Epithelial cell of proximal tubule (primary cell): ENCODE data around the gene DENND6A. TPM values are rescaled to one million over a fixed set of nuclear protein-coding genes. Genes with fewer than 3 reads are reported as not detected.

Experiments
- DNase-seq: peaks from one replicate; pipeline ENCODE4 v3.0.0-alpha.2; 2011; ENCODE audit warnings: low read depth
- H3K4me3 ChIP-seq: 2 replicates; pipeline ENCODE4 v1.5.1; 2011; ENCODE audit warnings: low read depth, mild to moderate bottlenecking, low read length
- total RNA-seq: library from RNA; depleted of rRNA; stranded (reverse); fragments of >200 nt; gene quantifications from 2 replicates; pipeline ENCODE4 v1.2.3, GENCODE V29; 2015
- TF ChIP-seq, protein P1 (sequence below): conservative IDR thresholded peaks from 2 replicates; pipeline ENCODE4 v1.5.1; 2012; ENCODE audit warnings: low read depth, mild to moderate bottlenecking, low read length

DENND6A gene
- total RNA-seq, 1 donor from 2014 or later, result 26.9 TPM

DNA sequence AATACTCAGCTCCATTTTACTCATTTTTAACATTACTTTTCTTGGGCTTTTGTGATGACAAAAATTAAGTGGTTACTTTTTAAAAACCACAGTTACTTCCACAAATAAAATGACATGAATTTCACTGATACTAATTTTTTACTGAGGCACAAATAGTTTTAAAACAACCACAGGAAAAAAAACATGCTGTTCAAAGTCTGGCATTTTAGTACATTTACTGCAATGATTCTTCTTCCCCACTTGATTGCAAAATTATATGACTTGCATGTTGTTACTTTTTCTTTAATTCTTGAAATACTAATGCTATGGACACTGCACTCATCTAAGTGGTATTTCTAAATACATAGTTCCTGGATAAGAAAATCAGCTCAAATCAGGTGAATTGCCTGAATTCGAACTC is 38.4 kb upstream of the DENND6A start:
- H3K4me3 ChIP-seq, result no peak overlapping the region
- DNase-seq, result no peak
- TF ChIP-seq, protein P1, sequence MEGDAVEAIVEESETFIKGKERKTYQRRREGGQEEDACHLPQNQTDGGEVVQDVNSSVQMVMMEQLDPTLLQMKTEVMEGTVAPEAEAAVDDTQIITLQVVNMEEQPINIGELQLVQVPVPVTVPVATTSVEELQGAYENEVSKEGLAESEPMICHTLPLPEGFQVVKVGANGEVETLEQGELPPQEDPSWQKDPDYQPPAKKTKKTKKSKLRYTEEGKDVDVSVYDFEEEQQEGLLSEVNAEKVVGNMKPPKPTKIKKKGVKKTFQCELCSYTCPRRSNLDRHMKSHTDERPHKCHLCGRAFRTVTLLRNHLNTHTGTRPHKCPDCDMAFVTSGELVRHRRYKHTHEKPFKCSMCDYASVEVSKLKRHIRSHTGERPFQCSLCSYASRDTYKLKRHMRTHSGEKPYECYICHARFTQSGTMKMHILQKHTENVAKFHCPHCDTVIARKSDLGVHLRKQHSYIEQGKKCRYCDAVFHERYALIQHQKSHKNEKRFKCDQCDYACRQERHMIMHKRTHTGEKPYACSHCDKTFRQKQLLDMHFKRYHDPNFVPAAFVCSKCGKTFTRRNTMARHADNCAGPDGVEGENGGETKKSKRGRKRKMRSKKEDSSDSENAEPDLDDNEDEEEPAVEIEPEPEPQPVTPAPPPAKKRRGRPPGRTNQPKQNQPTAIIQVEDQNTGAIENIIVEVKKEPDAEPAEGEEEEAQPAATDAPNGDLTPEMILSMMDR, result no peak

GRCh38 chr3:57730682-57731081 is 37.8 kb upstream of the DENND6A start:
- no peak overlapping the region for H3K4me3 ChIP-seq
- TF ChIP-seq, protein P1, result no peak
- DNase-seq, result no peak

GRCh38 chr3:57729334-57730045 is 36.6 kb upstream of the DENND6A start:
- no peak for DNase-seq
- TF ChIP-seq, protein P1, result no peak
- no peak overlapping the region for H3K4me3 ChIP-seq

GRCh38 chr3:57727106-57727505 is 34.2 kb upstream of the DENND6A start:
- no peak overlapping the region for H3K4me3 ChIP-seq
- no peak for DNase-seq
- TF ChIP-seq, protein P1, result no peak

DNA sequence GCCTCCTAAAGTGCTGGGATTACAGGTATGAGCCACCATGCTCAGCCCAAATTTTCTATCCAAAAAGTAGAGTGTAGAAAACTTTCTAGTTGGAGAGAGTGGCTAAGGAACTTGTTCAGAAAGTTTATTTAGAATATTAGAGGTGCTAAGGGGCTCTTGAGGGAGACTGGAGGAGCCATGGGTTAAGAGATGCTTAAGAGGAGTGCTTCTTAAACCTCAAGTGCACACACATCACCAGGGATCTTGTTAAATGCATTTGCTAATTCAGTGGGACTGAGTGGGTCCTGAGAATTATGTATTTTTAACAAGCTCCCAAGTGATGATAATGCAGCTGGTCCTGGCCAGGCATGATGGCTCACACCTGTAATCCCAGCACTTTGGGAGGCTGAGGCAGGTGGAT is 33.5 kb upstream of the DENND6A start:
- TF ChIP-seq, protein P1, result no peak
- DNase-seq, result no peak
- H3K4me3 ChIP-seq, result no peak overlapping the region

DNA sequence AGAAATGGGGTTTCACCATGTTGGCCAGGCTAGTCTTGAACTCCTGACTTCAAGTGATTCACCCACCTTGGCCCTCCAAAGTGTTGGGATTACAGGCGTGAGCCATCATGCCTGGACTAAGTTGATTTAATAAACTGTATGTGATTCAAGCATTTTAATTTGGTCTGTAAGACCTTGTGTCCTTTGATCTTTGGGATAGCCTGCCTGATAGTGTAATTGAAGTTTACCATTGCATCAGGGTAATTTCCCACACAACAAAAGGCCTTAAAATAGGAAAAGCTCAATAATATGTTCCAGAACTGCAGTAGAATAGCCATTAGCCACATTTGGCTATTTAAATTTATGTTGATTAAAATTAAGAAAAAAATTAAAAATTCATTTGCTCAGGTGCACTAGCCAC is 25.2 kb upstream of the DENND6A start:
- no peak for DNase-seq
- no peak overlapping the region for H3K4me3 ChIP-seq
- TF ChIP-seq, protein P1, result no peak
